Mucosa of rectum (tissue), 2 donors: ENCODE results near the gene SLC2A6.

ENCODE experiments used
- H3K27ac ChIP-seq, 2 donors: one replicate each; pipeline ENCODE4 v1.7.0; 2013; ENCODE audit warnings: inconsistent platforms in 2 of 2, low read depth in 2 of 2, low read length in 2 of 2
- H3K27me3 ChIP-seq, 2 donors: one replicate each; pipeline ENCODE4 v1.7.0; 2013; ENCODE audit warnings: low read length in 2 of 2; ENCODE audit not compliant: control insufficient read depth in 2 of 2, insufficient read depth in 2 of 2
- H3K36me3 ChIP-seq, 2 donors: one replicate each; pipeline ENCODE4 v1.7.0; 2013; ENCODE audit warnings: low read length in 2 of 2; ENCODE audit not compliant: control insufficient read depth in 2 of 2, insufficient read depth in 2 of 2
- H3K4me1 ChIP-seq, 2 donors: one replicate each; pipeline ENCODE4 v1.7.0; 2013; ENCODE audit warnings: low read length in 2 of 2, mild to moderate bottlenecking in 1 of 2; ENCODE audit not compliant: control insufficient read depth in 2 of 2, insufficient read depth in 2 of 2
- H3K4me3 ChIP-seq, 2 donors: one replicate each; pipeline ENCODE4 v1.7.0; 2013; ENCODE audit warnings: low read length in 2 of 2
- H3K9ac ChIP-seq, 2 donors: one replicate each; pipeline ENCODE4 v1.7.0; 2013; ENCODE audit warnings: low read length in 2 of 2, low read depth in 1 of 2, mild to moderate bottlenecking in 1 of 2
- H3K9me3 ChIP-seq, 2 donors: one replicate each; pipeline ENCODE4 v1.7.0; 2013; ENCODE audit warnings: low read length in 2 of 2; ENCODE audit not compliant: control insufficient read depth in 2 of 2
- donor health status: healthy.
- donor health status: Normal muscosa, but diverticular disease.

SLC2A6 gene

DNA sequence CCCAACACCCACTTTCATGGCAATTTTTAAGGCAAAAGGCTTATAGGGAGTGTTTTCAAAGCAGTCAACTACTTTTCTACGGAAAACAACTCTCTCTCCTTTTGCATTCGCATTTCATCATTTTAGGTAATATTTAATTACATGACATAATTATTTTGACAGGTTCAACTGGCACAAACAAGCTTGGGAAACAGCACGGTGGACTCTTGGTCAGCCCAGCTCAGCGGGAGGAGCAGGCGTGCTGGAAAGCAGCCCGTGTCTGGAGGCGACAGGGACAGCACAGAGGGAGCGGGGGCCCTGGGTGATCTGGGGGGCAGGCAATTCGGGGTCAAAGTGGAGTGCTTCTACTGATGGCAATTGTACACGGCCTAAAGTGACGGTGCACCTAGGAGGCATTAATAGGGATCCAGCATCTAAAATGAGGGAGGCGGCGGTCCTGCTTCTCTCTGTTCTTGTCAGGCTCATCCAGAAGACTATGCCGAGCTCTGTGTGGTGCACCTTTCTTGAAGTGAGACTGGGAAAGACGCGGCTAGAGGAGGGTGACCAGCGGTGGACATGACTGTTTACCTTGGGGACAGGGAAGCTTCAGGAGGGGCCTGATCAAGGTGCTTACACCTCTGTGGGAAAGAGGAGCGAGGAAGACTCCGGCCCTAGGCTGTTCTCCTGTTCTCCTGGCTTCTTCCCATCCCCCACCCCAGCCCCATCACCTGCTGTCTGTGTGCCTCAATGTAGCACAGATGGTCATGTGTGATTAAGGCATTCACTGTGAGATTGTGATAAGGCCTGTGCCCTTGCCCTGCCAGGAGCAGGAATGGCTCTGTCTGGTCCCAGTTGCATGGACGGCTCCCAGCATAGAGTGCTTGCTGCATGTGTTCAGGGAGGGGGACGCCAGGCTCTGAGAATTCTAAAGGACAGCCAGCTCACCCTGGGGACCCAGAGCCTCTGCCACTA, 42.5 kb upstream of the SLC2A6 start:
- Histone ChIP-seq H3K36me3 (no peaks in the 10 kb centered on the region), H3K27ac (no peak overlapping the region), H3K27me3 (peaks cover 0 to 5% of the 10 kb centered on the region in 2 donors), H3K9me3 (no peaks in the 10 kb centered on the region), H3K9ac (no peak overlapping the region), H3K4me3 (no peak overlapping the region), H3K4me1 (peaks cover 0 to 7% of the 10 kb centered on the region in 2 donors)

DNA sequence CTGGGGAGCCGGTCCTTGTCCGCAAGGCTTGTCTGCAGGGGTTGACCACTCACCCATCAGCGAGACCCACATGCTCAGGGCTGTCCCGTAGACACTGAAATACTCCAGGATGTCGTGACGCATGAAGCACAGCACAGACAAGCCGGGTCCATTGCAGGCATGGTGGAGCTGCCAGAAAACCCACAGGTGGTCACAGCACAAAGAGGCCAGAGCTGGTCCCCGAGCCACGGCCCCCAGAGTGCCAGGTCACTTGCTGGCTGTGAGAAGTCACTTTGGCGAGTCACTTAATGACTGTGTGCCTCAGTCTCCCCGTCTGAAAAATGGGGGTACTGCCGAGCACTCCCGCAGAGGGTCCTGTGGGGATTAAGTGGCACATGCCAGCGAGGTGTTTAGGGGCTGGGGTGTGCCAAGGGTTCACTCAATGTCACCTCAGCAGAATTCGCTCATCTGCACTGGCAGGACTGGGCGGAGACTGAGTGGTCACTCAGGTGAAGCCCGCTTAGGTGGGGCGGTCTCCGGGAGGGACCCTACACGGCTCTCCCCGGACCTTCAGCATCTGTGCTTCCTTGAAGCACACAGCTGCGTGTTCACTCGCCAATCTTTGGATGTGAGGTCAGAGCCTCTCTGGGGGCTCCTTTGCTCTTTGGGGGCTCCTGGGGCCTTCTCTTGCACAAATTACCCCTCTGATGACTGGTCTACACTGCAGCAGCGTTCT, 41.4 kb upstream of the SLC2A6 start:
- H3K4me3 ChIP-seq: no peak overlapping the region
- peaks cover 0 to 7% of the 10 kb centered on the region in 2 donors for H3K4me1 ChIP-seq
- H3K9ac ChIP-seq: no peak overlapping the region
- no peak overlapping the region for H3K27ac ChIP-seq
- H3K27me3 ChIP-seq: no peaks in the 10 kb centered on the region
- no peaks in the 10 kb centered on the region for H3K36me3 ChIP-seq
- no peaks in the 10 kb centered on the region for H3K9me3 ChIP-seq

DNA sequence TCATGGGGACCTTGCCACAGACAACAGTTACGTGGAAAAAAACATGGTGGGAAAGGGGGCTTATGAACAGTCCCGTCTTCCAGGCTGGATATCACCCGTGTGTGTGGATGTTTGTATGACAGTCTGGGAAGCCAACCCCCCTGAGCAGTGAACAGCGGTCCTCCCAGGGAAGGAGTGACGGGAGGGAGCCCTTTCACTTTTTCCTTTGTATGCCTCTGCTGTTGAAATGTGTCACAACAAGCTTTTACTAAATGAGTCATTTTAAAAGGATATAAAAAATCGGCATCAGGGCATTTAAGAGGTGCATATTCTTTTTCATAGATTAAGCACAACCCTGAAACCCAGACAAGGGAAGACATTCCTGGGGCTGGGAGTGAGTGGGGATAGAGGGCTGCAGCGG, 40.8 kb upstream of the SLC2A6 start:
- H3K9ac ChIP-seq: no peak overlapping the region
- no peaks in the 10 kb centered on the region for H3K36me3 ChIP-seq
- no peak overlapping the region for H3K4me3 ChIP-seq
- H3K4me1 ChIP-seq: peaks cover 0 to 7% of the 10 kb centered on the region in 2 donors
- no peaks in the 10 kb centered on the region for H3K27me3 ChIP-seq
- no peaks in the 10 kb centered on the region for H3K9me3 ChIP-seq
- H3K27ac ChIP-seq: no peak overlapping the region

DNA sequence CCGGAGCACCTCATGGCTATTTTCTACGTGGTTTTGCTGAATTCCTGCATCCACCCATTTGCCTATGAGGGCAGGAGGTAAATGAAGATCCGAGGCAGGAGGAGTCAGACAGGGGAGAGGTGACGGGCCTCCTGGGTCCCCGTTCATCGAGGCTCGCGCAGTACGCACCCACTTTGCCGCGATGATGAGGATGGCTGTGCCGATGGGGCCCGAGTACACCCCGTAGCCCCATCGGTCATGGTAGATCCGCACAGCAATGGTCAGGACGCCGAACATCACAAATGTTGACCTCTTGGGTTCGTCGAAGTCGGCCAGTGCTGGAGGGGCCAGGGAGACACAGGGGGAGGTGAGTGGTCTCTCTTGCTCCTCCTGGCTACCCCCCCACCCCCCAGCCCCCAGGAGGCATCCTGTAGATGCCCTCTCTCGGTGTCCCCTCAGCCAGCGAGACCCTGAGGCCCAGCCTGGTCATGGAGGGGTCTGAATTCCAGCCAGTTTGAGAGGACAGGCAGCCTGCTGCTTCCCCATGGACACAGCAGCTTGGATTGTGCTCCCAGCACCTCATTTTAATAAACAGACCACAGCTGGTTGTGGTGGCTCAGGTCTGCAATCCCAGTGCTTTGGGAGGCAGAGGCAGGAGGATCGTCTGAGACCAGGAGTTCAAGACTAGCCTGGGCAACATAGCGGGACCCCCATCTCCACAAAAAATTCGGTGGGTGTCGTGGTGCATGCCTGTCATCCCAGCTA, 40.0 kb upstream of the SLC2A6 start:
- Histone ChIP-seq H3K36me3 (no peaks in the 10 kb centered on the region), H3K9ac (no peak overlapping the region), H3K4me3 (no peak overlapping the region), H3K27ac (no peak overlapping the region), H3K27me3 (no peaks in the 10 kb centered on the region), H3K4me1 (peaks cover 0 to 7% of the 10 kb centered on the region in 2 donors), H3K9me3 (no peaks in the 10 kb centered on the region)

DNA sequence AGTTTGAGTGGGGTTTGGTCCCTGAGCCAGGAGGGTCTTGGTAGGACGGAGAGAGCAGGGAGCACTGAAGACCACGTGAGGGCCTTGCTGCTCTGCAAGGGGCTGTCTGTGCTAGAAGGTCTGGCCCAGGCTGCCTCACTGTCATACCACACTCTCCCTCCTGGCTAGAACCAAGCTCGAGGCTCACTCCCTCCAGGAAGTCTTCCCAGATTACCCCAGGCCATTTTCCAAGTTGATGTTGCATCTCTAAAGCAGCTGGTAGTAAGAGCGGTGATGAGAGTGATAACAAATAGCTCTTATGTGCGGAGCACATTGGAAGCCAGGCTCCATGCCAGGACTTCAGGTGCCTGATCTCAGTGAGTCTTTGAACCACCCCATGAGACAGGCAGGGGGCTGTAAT, 39.3 kb upstream of the SLC2A6 start:
- no peaks in the 10 kb centered on the region for H3K36me3 ChIP-seq
- no peaks in the 10 kb centered on the region for H3K27me3 ChIP-seq
- no peak overlapping the region for H3K27ac ChIP-seq
- H3K4me1 ChIP-seq: peaks cover 0 to 7% of the 10 kb centered on the region in 2 donors
- no peak overlapping the region for H3K9ac ChIP-seq
- H3K9me3 ChIP-seq: no peaks in the 10 kb centered on the region
- no peak overlapping the region for H3K4me3 ChIP-seq

DNA sequence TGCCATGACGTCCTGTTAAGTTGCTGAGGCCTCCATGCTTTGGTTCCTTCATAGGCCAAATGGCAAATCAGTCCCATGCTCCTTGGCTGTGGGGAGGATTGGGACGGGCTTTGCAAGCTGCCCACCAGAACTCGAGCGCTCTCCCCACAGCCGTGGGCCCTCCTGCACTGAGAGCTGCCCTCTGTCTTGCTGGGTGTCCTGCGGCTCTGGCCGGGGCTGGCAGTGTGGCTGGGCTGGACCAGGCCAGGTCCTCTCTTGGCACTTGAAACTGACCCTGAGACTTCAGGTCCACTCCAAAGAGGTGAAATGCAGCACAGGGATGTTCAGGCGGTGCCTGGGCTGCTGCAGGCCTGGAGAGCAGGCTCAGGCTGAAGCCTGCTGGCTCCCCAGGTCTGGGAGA, 38.8 kb upstream of the SLC2A6 start:
- no peak overlapping the region for H3K4me3 ChIP-seq
- H3K27ac ChIP-seq: no peak overlapping the region
- H3K4me1 ChIP-seq: peaks cover 0 to 4% of the 10 kb centered on the region in 2 donors
- H3K9me3 ChIP-seq: no peaks in the 10 kb centered on the region
- H3K9ac ChIP-seq: no peak overlapping the region
- H3K27me3 ChIP-seq: no peaks in the 10 kb centered on the region
- no peaks in the 10 kb centered on the region for H3K36me3 ChIP-seq

DNA sequence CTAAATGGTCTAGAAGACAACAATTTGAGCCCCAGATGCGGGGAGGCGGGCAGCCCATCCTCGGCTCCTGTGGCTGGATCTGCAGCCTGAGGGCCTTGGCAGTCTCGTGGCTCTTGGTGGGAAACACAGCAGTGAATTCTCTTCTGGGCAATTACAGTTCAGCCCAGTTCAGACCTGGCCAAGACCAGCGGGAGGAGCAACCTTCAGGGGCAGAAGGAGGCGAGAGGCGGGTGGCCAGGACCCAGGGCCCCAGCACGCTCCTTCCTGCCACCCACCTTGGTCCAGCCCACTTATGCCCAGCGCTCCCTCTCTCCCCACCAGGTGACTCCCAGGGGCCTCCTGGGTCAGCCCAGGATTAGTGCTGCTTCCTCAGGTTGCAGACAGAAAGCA, 38.1 kb upstream of the SLC2A6 start:
- Histone ChIP-seq H3K27ac (no peak overlapping the region), H3K9ac (no peak overlapping the region), H3K4me3 (no peak overlapping the region), H3K9me3 (peaks cover 0 to 3% of the 10 kb centered on the region in 2 donors), H3K36me3 (no peaks in the 10 kb centered on the region), H3K4me1 (no peaks in the 10 kb centered on the region), H3K27me3 (no peaks in the 10 kb centered on the region)

DNA sequence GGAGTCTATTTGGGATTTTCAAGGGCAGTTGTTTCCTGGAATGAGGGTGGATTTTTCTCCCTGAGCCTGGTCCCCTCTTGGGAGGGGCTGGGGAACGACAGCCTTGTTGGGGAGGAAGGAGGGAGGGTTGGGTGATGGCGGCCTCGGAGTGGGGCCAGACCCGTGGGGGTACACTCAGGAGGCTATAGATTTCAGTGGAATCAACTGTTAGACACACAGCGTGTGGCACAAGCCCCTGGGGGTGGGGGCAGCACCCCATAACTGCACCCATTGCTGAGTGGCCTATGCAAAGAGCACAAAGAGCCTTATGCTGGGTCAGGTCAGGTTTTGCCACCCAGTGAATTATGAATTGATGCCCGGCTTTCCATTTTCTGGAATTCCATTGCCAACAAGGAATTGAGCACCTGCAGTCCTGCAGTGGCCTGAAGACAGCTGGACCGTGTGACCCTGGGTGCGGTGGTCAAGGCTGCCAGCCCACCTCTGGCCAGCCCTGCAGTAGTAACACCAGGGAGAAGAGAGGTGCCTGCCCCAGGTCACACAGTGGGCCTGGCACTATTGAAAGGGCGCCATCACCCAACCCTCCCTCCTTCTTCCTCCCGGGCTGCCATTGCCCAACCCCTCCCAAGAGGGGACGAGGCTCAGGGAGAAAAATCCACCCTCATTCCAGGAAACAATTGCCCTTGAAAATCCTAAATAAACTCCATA, 37.5 kb upstream of the SLC2A6 start:
- Histone ChIP-seq H3K9me3 (peaks cover 0 to 3% of the 10 kb centered on the region in 2 donors), H3K27me3 (no peaks in the 10 kb centered on the region), H3K36me3 (no peaks in the 10 kb centered on the region), H3K4me3 (no peak overlapping the region), H3K9ac (no peak overlapping the region), H3K4me1 (no peaks in the 10 kb centered on the region), H3K27ac (no peak overlapping the region)

DNA sequence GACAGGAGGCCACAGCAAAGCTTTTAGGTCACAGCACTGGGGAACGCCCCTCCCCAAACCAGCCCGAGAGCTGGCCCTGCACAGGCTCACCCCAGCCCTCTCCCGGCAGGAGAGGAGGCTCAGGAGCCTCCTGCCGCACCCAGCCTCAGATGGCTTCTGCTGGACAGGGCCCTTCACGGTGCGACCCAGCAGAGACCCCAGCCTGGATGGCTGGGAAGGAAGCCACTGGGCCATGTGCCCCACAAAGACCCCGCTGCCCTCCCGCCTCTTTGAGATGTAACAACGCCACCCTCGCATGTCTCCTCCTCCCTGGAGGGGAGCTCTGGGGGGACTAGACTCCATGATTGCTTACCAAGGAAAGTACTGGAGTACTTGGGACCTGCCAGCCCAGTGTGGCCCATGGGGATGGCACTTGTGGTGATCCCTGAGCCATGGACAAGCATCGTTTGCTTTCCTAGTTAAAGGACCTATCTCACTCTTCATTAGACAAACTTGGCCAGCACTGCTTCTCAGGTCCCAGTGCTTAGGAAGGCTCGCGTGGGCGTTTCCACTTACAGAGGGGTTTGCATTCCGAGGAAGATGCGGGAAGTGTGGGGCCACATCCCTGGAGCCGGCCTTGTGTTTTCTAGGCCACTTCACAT, 36.8 kb upstream of the SLC2A6 start:
- Histone ChIP-seq H3K27ac (no peak overlapping the region), H3K9ac (no peak overlapping the region), H3K36me3 (no peaks in the 10 kb centered on the region), H3K4me1 (no peaks in the 10 kb centered on the region), H3K27me3 (no peaks in the 10 kb centered on the region), H3K4me3 (no peak overlapping the region), H3K9me3 (peaks cover 0 to 3% of the 10 kb centered on the region in 2 donors)
